ENCODE data around the gene AGFG1.

AGFG1 gene

GRCh38 chr2:227439214-227439613 lies 32.7 kb upstream of the AGFG1 start:
- ChIA-PET CTCF (interaction anchor here (0.7 kb wide), 1 partner anchor 272 kb away, joined by 4 read pairs; no protein-coding TSS in a partner anchor), POLR2A (ENCODE audit: low non-redundant PET) (no interaction called here)
- TF ChIP-seq CTCF (conservative IDR thresholded peaks at IDR 0.05; ENCODE audit: low read depth) = no peak
- no peak overlapping the region for H3K27ac ChIP-seq
- no peak for DNase-seq (ENCODE audit: low spot score)

- ChIA-PET POLR2A (ENCODE audit: low non-redundant PET) (no interaction called here), CTCF (no interaction called here)
- DNase-seq (ENCODE audit: low spot score) = no peak
- H3K27ac ChIP-seq = no peak overlapping the region
- no peak for TF ChIP-seq CTCF (conservative IDR thresholded peaks at IDR 0.05; ENCODE audit: low read depth)
Observed at GRCh38 chr2:227442639-227443038, 29.3 kb upstream of the AGFG1 start.

- CTCF ChIA-PET = no interaction called here
- TF ChIP-seq CTCF (conservative IDR thresholded peaks at IDR 0.05; ENCODE audit: low read depth) = no peak
- POLR2A ChIA-PET (ENCODE audit: low non-redundant PET) = no interaction called here
- no peak overlapping the region for H3K27ac ChIP-seq
- no peak for DNase-seq (ENCODE audit: low spot score)
Observed at GRCh38 chr2:227443889-227444568, 27.9 kb upstream of the AGFG1 start.

GRCh38 chr2:227447606-227448005 lies 24.4 kb upstream of the AGFG1 start:
- H3K27ac ChIP-seq = no peak overlapping the region
- DNase-seq (ENCODE audit: low spot score) = no peak
- POLR2A ChIA-PET (ENCODE audit: low non-redundant PET) = no interaction called here
- CTCF ChIA-PET = no interaction called here
- no peak for TF ChIP-seq CTCF (conservative IDR thresholded peaks at IDR 0.05; ENCODE audit: low read depth)

GRCh38 chr2:227450311-227450841 lies 21.6 kb upstream of the AGFG1 start:
- CTCF ChIA-PET = no interaction called here
- no peak for TF ChIP-seq CTCF (conservative IDR thresholded peaks at IDR 0.05; ENCODE audit: low read depth)
- DNase-seq (ENCODE audit: low spot score) = no peak
- H3K27ac ChIP-seq = no peak overlapping the region
- POLR2A ChIA-PET (ENCODE audit: low non-redundant PET) = no interaction called here

- H3K27ac ChIP-seq = no peak overlapping the region
- DNase-seq (ENCODE audit: low spot score) = no peak
- no peak for TF ChIP-seq CTCF (conservative IDR thresholded peaks at IDR 0.05; ENCODE audit: low read depth)
- ChIA-PET POLR2A (ENCODE audit: low non-redundant PET) (no interaction called here), CTCF (no interaction called here)
Observed at GRCh38 chr2:227450926-227451654, 20.9 kb upstream of the AGFG1 start.
